ENCODE results near the gene LDLRAP1.

LDLRAP1 gene

GRCh38 chr1:25527226-25527846 lies 16.1 kb upstream of the LDLRAP1 start:
- Histone ChIP-seq H3K4me2 (ENCODE audit: low read length) (no peak overlapping the region), H3K18ac (ENCODE audit: low read length) (no peak overlapping the region), H3K4me3 (ENCODE audit: low read length) (no peak overlapping the region), H2BK5ac (ENCODE audit: low read length) (no peak overlapping the region), H3K4me1 (ENCODE audit: control insufficient read depth, low read depth, low read length) (no peaks in the 10 kb centered on the region), H3K56ac (ENCODE audit: low read length) (no peak overlapping the region), H4K5ac (ENCODE audit: low read length) (no peak overlapping the region), H2AK5ac (ENCODE audit: low read length) (no peak overlapping the region), H3K36me3 (ENCODE audit: control insufficient read depth, insufficient read depth, low read length) (no peaks in the 10 kb centered on the region), H3K79me2 (ENCODE audit: control insufficient read depth, insufficient read depth, low read length) (no peaks in the 10 kb centered on the region), H2BK120ac (ENCODE audit: low read depth, low read length) (no peak overlapping the region), H2BK15ac (replicated peaks; ENCODE audit: low read depth) (no peak overlapping the region), H3K79me1 (ENCODE audit: low read length) (no peaks in the 10 kb centered on the region), H3K27me3 (ENCODE audit: insufficient read depth, low read length, poor library complexity) (no peaks in the 10 kb centered on the region), H3K9ac (ENCODE audit: low read length) (no peak overlapping the region), H3K23ac (ENCODE audit: low read length) (no peak overlapping the region), H4K8ac (ENCODE audit: low read depth, low read length) (no peak overlapping the region), H3K27ac (ENCODE audit: low read depth, low read length) (no peak overlapping the region), H3K4ac (ENCODE audit: low read depth, low read length) (no peak overlapping the region)
- WGBS (ENCODE audit: extremely low coverage, insufficient coverage, low lambda C conversion rate): no CpG with 5 or more reads among the region's 12 CpGs
- DNase-seq: no peak

- no peaks in the 10 kb centered on the region for H3K36me3 ChIP-seq (ENCODE audit: control insufficient read depth, insufficient read depth, low read length)
- no peaks in the 10 kb centered on the region for H3K4me1 ChIP-seq (ENCODE audit: control insufficient read depth, low read depth, low read length)
- no peaks in the 10 kb centered on the region for H3K27me3 ChIP-seq (ENCODE audit: insufficient read depth, low read length, poor library complexity)
- no peak overlapping the region for H2BK15ac ChIP-seq (replicated peaks; ENCODE audit: low read depth)
- H3K27ac ChIP-seq (ENCODE audit: low read depth, low read length): no peak overlapping the region
- H2AK5ac ChIP-seq (ENCODE audit: low read length): no peak overlapping the region
- H4K8ac ChIP-seq (ENCODE audit: low read depth, low read length): no peak overlapping the region
- no peak for DNase-seq
- no peaks in the 10 kb centered on the region for H3K79me1 ChIP-seq (ENCODE audit: low read length)
- WGBS (ENCODE audit: extremely low coverage, insufficient coverage, low lambda C conversion rate): no CpG with 5 or more reads among the region's 21 CpGs
- H3K23ac ChIP-seq (ENCODE audit: low read length): no peak overlapping the region
- H3K4me2 ChIP-seq (ENCODE audit: low read length): no peak overlapping the region
- no peak overlapping the region for H3K18ac ChIP-seq (ENCODE audit: low read length)
- no peak overlapping the region for H2BK120ac ChIP-seq (ENCODE audit: low read depth, low read length)
- H3K9ac ChIP-seq (ENCODE audit: low read length): no peak overlapping the region
- H3K4me3 ChIP-seq (ENCODE audit: low read length): no peak overlapping the region
- no peak overlapping the region for H2BK5ac ChIP-seq (ENCODE audit: low read length)
- no peak overlapping the region for H4K5ac ChIP-seq (ENCODE audit: low read length)
- no peak overlapping the region for H3K4ac ChIP-seq (ENCODE audit: low read depth, low read length)
- H3K56ac ChIP-seq (ENCODE audit: low read length): no peak overlapping the region
- no peaks in the 10 kb centered on the region for H3K79me2 ChIP-seq (ENCODE audit: control insufficient read depth, insufficient read depth, low read length)
Measured at GRCh38 chr1:25527946-25528595, 15.3 kb upstream of the LDLRAP1 start.

GRCh38 chr1:25528881-25529517 lies 14.4 kb upstream of the LDLRAP1 start:
- Histone ChIP-seq H2BK15ac (replicated peaks; ENCODE audit: low read depth) (no peak overlapping the region), H3K4me2 (ENCODE audit: low read length) (no peak overlapping the region), H3K18ac (ENCODE audit: low read length) (no peak overlapping the region), H3K4me1 (ENCODE audit: control insufficient read depth, low read depth, low read length) (no peaks in the 10 kb centered on the region), H3K4ac (ENCODE audit: low read depth, low read length) (no peak overlapping the region), H3K79me1 (ENCODE audit: low read length) (no peaks in the 10 kb centered on the region), H2BK120ac (ENCODE audit: low read depth, low read length) (no peak overlapping the region), H3K23ac (ENCODE audit: low read length) (no peak overlapping the region), H3K56ac (ENCODE audit: low read length) (no peak overlapping the region), H3K79me2 (ENCODE audit: control insufficient read depth, insufficient read depth, low read length) (no peaks in the 10 kb centered on the region), H2AK5ac (ENCODE audit: low read length) (no peak overlapping the region), H3K9ac (ENCODE audit: low read length) (no peak overlapping the region), H3K36me3 (ENCODE audit: control insufficient read depth, insufficient read depth, low read length) (no peaks in the 10 kb centered on the region), H4K5ac (ENCODE audit: low read length) (no peak overlapping the region), H3K27me3 (ENCODE audit: insufficient read depth, low read length, poor library complexity) (no peaks in the 10 kb centered on the region), H3K4me3 (ENCODE audit: low read length) (no peak overlapping the region), H2BK5ac (ENCODE audit: low read length) (no peak overlapping the region), H4K8ac (ENCODE audit: low read depth, low read length) (no peak overlapping the region), H3K27ac (ENCODE audit: low read depth, low read length) (no peak overlapping the region)
- DNase-seq: no peak
- WGBS (ENCODE audit: extremely low coverage, insufficient coverage, low lambda C conversion rate): 96% methylated on average over 2 of the region's 7 CpGs

GRCh38 chr1:25529518-25530185 lies 13.8 kb upstream of the LDLRAP1 start:
- no peak overlapping the region for H3K4ac ChIP-seq (ENCODE audit: low read depth, low read length)
- no peaks in the 10 kb centered on the region for H3K79me2 ChIP-seq (ENCODE audit: control insufficient read depth, insufficient read depth, low read length)
- no peak overlapping the region for H2AK5ac ChIP-seq (ENCODE audit: low read length)
- DNase-seq: no peak
- no peak overlapping the region for H3K4me3 ChIP-seq (ENCODE audit: low read length)
- no peaks in the 10 kb centered on the region for H3K79me1 ChIP-seq (ENCODE audit: low read length)
- H2BK15ac ChIP-seq (replicated peaks; ENCODE audit: low read depth): no peak overlapping the region
- no peaks in the 10 kb centered on the region for H3K36me3 ChIP-seq (ENCODE audit: control insufficient read depth, insufficient read depth, low read length)
- no peak overlapping the region for H3K23ac ChIP-seq (ENCODE audit: low read length)
- H2BK120ac ChIP-seq (ENCODE audit: low read depth, low read length): no peak overlapping the region
- H3K18ac ChIP-seq (ENCODE audit: low read length): no peak overlapping the region
- no CpG with 5 or more reads among the region's 18 CpGs for WGBS (ENCODE audit: extremely low coverage, insufficient coverage, low lambda C conversion rate)
- H3K27me3 ChIP-seq (ENCODE audit: insufficient read depth, low read length, poor library complexity): no peaks in the 10 kb centered on the region
- no peak overlapping the region for H2BK5ac ChIP-seq (ENCODE audit: low read length)
- H4K5ac ChIP-seq (ENCODE audit: low read length): no peak overlapping the region
- no peaks in the 10 kb centered on the region for H3K4me1 ChIP-seq (ENCODE audit: control insufficient read depth, low read depth, low read length)
- no peak overlapping the region for H3K27ac ChIP-seq (ENCODE audit: low read depth, low read length)
- no peak overlapping the region for H3K56ac ChIP-seq (ENCODE audit: low read length)
- H3K4me2 ChIP-seq (ENCODE audit: low read length): no peak overlapping the region
- H4K8ac ChIP-seq (ENCODE audit: low read depth, low read length): no peak overlapping the region
- no peak overlapping the region for H3K9ac ChIP-seq (ENCODE audit: low read length)

GRCh38 chr1:25530186-25531081 lies 13.0 kb upstream of the LDLRAP1 start:
- H3K36me3 ChIP-seq (ENCODE audit: control insufficient read depth, insufficient read depth, low read length): no peaks in the 10 kb centered on the region
- H3K23ac ChIP-seq (ENCODE audit: low read length): no peak overlapping the region
- H2BK5ac ChIP-seq (ENCODE audit: low read length): no peak overlapping the region
- H2AK5ac ChIP-seq (ENCODE audit: low read length): no peak overlapping the region
- no CpG with 5 or more reads among the region's 22 CpGs for WGBS (ENCODE audit: extremely low coverage, insufficient coverage, low lambda C conversion rate)
- H3K27me3 ChIP-seq (ENCODE audit: insufficient read depth, low read length, poor library complexity): no peaks in the 10 kb centered on the region
- no peak overlapping the region for H4K8ac ChIP-seq (ENCODE audit: low read depth, low read length)
- H2BK120ac ChIP-seq (ENCODE audit: low read depth, low read length): no peak overlapping the region
- no peak for DNase-seq
- H3K27ac ChIP-seq (ENCODE audit: low read depth, low read length): no peak overlapping the region
- no peak overlapping the region for H3K18ac ChIP-seq (ENCODE audit: low read length)
- no peak overlapping the region for H3K4me3 ChIP-seq (ENCODE audit: low read length)
- no peaks in the 10 kb centered on the region for H3K79me1 ChIP-seq (ENCODE audit: low read length)
- no peak overlapping the region for H4K5ac ChIP-seq (ENCODE audit: low read length)
- no peak overlapping the region for H2BK15ac ChIP-seq (replicated peaks; ENCODE audit: low read depth)
- no peak overlapping the region for H3K4ac ChIP-seq (ENCODE audit: low read depth, low read length)
- no peaks in the 10 kb centered on the region for H3K4me1 ChIP-seq (ENCODE audit: control insufficient read depth, low read depth, low read length)
- H3K9ac ChIP-seq (ENCODE audit: low read length): no peak overlapping the region
- no peak overlapping the region for H3K4me2 ChIP-seq (ENCODE audit: low read length)
- no peaks in the 10 kb centered on the region for H3K79me2 ChIP-seq (ENCODE audit: control insufficient read depth, insufficient read depth, low read length)
- H3K56ac ChIP-seq (ENCODE audit: low read length): no peak overlapping the region

Data from mesendoderm (in vitro differentiated cells).